Astrocyte of the cerebellum (primary cell): ENCODE results near the gene GDI2.

Source experiments
- DNase-seq: peaks from one replicate; pipeline ENCODE4 v3.0.0-alpha.2; 2011; ENCODE audit warnings: low read depth
- H3K4me3 ChIP-seq: 2 replicates; pipeline ENCODE4 v1.5.1; 2011; ENCODE audit warnings: mild to moderate bottlenecking, low read depth, low read length, moderate library complexity
- in situ Hi-C: cut with HindIII; loops from 2 replicates; pipeline ENCODE4 v1.10.0; 2017; ENCODE audit warnings: low sequenced_read_pairs
- TF ChIP-seq, protein P1 (sequence below): IDR thresholded peaks from 2 replicates; pipeline ENCODE4 v1.5.1; 2012; ENCODE audit warnings: low read length, low read depth, moderate library complexity, mild to moderate bottlenecking; ENCODE audit errors: missing control alignments

The GDI2 gene

DNA sequence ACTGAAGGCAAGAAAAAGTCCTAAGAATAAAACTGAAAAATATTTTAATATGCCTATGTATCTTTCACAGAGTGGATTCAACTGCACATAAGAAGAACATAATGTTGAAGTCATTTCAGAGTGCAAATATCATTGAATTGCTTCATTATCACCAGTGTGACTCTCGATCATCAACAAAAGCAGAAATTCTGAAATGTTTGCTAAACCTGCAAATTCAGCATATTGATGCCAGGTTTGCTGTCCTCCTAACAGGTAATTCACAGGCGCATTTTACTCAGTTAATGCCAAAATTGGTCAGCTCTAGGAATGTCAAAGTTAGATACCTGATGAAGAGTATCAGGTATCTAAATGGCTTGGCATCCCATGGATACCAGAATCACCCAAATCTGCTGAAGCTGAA, 52.0 kb downstream of the GDI2 start:
- no peak for DNase-seq
- H3K4me3 ChIP-seq: no peak overlapping the region
- TF ChIP-seq, protein P1, sequence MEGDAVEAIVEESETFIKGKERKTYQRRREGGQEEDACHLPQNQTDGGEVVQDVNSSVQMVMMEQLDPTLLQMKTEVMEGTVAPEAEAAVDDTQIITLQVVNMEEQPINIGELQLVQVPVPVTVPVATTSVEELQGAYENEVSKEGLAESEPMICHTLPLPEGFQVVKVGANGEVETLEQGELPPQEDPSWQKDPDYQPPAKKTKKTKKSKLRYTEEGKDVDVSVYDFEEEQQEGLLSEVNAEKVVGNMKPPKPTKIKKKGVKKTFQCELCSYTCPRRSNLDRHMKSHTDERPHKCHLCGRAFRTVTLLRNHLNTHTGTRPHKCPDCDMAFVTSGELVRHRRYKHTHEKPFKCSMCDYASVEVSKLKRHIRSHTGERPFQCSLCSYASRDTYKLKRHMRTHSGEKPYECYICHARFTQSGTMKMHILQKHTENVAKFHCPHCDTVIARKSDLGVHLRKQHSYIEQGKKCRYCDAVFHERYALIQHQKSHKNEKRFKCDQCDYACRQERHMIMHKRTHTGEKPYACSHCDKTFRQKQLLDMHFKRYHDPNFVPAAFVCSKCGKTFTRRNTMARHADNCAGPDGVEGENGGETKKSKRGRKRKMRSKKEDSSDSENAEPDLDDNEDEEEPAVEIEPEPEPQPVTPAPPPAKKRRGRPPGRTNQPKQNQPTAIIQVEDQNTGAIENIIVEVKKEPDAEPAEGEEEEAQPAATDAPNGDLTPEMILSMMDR: no peak
- in situ Hi-C loops: loop anchor here (5.0 kb wide), 1 partner anchor 69 kb away; no protein-coding TSS in a partner anchor

DNA sequence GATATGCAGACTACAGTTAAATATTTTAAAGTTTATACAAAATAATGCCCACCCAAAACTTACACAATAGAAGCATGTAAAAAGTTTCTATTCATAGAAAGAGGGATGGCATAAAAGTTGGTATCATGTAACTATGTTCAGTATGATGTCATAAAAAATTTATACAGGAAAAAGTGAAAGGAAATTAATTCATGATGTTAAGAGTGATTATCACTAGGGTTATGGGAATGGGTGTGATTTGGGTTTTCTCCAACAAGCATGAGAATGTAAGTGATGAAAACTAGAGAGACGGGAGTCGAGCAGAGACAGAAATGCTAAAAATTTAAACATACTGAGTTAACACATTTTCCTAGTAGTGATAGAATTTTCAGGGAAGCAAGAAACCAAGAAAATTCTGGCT, 52.7 kb downstream of the GDI2 start:
- in situ Hi-C loops: loop anchor here (5.0 kb wide), 1 partner anchor 68 kb away; no protein-coding TSS in a partner anchor
- no peak overlapping the region for H3K4me3 ChIP-seq
- no peak for DNase-seq
- TF ChIP-seq, protein P1: no peak

GRCh38 chr10:5758927-5759326, 54.3 kb downstream of the GDI2 start:
- in situ Hi-C loops: no loop called here
- TF ChIP-seq, protein P1: no peak
- no peak for DNase-seq
- no peak overlapping the region for H3K4me3 ChIP-seq

GRCh38 chr10:5757766-5758517, 55.3 kb downstream of the GDI2 start:
- TF ChIP-seq, protein P1: no peak
- in situ Hi-C loops: no loop called here
- no peak overlapping the region for H3K4me3 ChIP-seq
- DNase-seq: no peak

DNA sequence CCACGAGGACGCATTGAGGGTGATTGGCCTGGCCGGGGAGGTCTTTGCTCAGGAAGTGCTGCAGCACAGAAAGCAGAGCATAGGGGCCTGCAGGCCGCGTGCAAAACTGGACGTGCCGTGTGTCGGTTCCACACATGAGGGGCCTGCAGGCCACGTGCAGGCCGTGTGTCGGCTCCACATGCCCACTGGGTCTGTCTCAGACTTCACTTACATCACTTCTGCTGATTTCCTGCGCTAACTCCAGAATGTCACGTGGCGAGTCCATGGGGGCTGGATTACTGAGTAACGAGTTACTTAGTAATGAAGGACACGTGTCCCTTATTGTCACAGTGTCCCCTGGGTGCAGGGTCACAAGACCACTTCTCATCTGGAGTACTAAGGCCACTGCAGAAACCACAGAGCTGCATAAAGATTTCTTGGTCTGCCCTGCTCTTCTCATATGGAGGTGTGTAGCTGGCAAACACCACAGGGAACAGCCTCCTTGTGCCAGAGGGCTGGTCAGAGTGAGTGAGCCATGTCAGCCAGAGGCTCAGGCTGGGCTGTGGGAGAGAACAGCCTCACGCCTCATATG, 60.8 kb downstream of the GDI2 start:
- TF ChIP-seq, protein P1: no peak

GRCh38 chr10:5751601-5752253, 61.5 kb downstream of the GDI2 start:
- DNase-seq: no peak
- no peak overlapping the region for H3K4me3 ChIP-seq
- in situ Hi-C loops: no loop called here
- TF ChIP-seq, protein P1: no peak

More for the DNA sequence above, 60.8 kb downstream of the GDI2 start:
- in situ Hi-C loops: no loop called here
- H3K4me3 ChIP-seq: no peak overlapping the region
- DNase-seq: no peak
